Epithelial cell of esophagus (primary cell): ENCODE data around the gene KCNG2.

ENCODE experiments used
- DNase-seq: peaks from one replicate; pipeline ENCODE4 v3.0.0; 2010; ENCODE audit warnings: low read depth
- H3K4me3 ChIP-seq: 2 replicates; pipeline ENCODE4 v1.5.1; 2011; ENCODE audit warnings: mild to moderate bottlenecking, low read length, control low read depth
- CTCF ChIP-seq: IDR thresholded peaks from 2 replicates; pipeline ENCODE4 v1.5.1; 2011; ENCODE audit warnings: low read depth, mild to moderate bottlenecking, low read length, control low read depth, inconsistent platforms; ENCODE audit not compliant: insufficient read depth; ENCODE audit errors: missing control alignments

The KCNG2 gene

DNA sequence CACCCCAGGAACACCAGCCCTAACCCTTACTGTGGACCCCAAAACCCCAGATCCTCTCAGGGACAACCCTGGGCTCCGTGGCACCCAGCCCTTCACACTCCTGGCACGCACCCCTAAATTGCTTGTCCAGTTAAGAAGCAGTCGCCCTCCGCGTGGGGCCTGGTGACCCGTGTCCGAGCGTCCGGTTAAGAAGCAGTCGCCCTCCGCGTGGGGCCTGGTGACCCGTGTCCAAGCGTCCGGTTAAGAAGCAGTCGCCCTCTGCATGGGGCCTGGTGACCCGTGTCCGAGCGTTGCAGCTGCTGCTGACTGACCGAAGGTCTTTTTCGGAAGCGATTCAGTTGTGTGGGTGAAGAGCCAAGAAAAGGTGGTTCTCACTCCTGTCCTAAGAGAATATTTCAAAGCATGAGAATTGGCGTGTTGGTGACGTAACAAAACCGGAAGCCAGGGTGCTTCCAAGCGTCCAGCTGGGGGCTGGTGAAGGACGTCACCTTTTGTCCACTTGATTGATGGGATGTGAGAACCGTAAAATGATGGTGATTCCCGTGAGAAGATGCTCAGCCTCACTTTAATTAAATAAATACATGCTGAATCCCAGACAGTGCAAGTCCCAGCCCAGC is 70.5 kb downstream of the KCNG2 start:
- no peak for DNase-seq
- no peak for TF ChIP-seq CTCF
- H3K4me3 ChIP-seq, result no peak overlapping the region

DNA sequence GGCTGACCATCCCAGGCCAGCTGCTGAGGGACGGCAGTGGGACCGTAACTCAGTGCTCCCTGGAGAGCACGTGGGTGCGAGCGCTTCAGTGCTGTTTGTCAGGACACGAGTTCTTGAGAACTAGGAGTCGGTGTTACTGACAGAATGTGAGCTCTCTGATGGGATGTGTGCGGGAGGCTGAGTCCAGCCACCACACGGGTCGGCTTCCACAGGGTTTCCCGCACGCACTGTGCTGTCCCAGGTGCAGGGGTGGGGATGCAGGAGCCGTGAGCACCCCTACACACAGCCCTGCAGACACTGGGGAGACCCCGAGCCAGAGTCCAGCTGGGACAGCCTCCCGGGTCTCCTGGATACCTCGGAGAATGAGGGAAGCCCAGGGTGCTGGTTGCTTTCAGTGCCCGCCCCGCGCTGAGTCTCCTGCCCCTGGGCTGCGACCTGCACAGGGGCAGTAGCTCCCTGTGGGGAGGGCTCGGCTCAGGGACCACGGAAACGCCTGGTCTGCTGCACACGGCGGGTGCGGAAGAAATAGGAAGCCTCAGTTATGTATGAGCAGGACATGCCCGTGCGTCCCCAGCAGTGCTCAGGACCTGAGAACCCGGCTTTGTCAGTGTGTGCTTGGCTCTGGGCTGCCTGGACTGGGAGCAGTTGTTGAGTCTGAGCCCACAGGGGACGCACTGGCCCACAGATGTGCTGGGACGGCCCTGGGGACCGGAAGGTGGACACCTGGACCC is 71.2 kb downstream of the KCNG2 start:
- DNase-seq, result no peak
- H3K4me3 ChIP-seq, result no peak overlapping the region
- TF ChIP-seq CTCF, result no peak

GRCh38 chr18:79869591-79870300 is 72.0 kb downstream of the KCNG2 start:
- no peak for DNase-seq
- H3K4me3 ChIP-seq, result no peak overlapping the region
- no peak for TF ChIP-seq CTCF

- TF ChIP-seq CTCF, result no peak
- no peak overlapping the region for H3K4me3 ChIP-seq
- DNase-seq, result no peak
Measured at GRCh38 chr18:79870301-79871025, 72.7 kb downstream of the KCNG2 start.

DNA sequence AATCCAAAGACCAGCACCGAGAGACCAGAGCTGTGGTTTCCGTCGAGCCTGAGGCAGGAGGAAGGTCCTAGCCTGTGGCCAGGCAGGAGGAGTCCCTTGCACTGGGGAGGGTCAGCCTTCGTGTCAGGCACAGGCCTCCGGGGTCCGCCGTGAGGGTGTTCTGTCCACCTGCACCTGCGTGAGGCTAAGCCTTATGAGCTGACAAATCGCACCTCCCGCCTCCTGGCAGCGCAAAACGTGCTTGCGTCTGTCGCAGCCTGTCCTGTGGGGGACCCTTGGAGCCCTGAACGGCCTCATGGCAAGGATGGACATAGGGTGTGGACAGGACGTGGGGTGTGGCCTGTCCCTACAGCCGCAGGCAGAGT is 73.3 kb downstream of the KCNG2 start:
- no peak for TF ChIP-seq CTCF
- no peak overlapping the region for H3K4me3 ChIP-seq
- DNase-seq, result no peak

GRCh38 chr18:79871481-79872091 is 73.8 kb downstream of the KCNG2 start:
- no peak overlapping the region for H3K4me3 ChIP-seq
- no peak for DNase-seq
- TF ChIP-seq CTCF, result no peak
